ENCODE measurements around the gene AIFM3.

DNA sequence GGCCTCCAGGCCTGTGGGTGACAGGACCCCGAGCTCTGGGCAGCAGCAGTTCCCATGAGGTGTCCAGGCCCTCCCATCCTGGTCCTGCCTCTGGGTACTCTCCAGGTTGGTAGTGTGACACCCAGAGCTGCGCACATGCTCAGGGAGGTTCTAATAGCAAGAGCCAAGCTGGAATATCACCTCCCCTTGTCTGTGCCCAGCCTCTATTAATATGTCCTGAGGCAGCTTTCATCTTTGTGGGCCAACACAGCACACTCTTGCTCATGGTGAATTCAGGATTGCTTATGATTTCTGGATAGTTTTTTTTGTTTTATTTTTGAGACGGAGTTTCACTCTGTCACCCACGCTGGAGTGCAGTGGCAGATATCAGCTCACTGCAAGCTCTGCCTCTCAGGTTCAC, 51.3 kb downstream of the AIFM3 start:
- no peak for TF ChIP-seq EZH2phosphoT487 (IDR thresholded peaks at IDR 0.05; ENCODE audit: unreplicated experiment)
- no peak for TF ChIP-seq EZH2 (IDR thresholded peaks at IDR 0.05; ENCODE audit: low read depth, unreplicated experiment)
- TF ChIP-seq POLR2AphosphoS5 (IDR thresholded peaks at IDR 0.05; ENCODE audit: low read depth): no peak
- TF ChIP-seq, protein P1, sequence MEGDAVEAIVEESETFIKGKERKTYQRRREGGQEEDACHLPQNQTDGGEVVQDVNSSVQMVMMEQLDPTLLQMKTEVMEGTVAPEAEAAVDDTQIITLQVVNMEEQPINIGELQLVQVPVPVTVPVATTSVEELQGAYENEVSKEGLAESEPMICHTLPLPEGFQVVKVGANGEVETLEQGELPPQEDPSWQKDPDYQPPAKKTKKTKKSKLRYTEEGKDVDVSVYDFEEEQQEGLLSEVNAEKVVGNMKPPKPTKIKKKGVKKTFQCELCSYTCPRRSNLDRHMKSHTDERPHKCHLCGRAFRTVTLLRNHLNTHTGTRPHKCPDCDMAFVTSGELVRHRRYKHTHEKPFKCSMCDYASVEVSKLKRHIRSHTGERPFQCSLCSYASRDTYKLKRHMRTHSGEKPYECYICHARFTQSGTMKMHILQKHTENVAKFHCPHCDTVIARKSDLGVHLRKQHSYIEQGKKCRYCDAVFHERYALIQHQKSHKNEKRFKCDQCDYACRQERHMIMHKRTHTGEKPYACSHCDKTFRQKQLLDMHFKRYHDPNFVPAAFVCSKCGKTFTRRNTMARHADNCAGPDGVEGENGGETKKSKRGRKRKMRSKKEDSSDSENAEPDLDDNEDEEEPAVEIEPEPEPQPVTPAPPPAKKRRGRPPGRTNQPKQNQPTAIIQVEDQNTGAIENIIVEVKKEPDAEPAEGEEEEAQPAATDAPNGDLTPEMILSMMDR (conservative IDR thresholded peaks at IDR 0.05; ENCODE audit: low read depth in 2 of 2): no peak
- no peak for TF ChIP-seq ZNF114 (CRISPR knock-in tag; IDR thresholded peaks at IDR 0.05)
- TF ChIP-seq ZNF331 (CRISPR knock-in tag; IDR thresholded peaks at IDR 0.05; ENCODE audit: low read depth): no peak
- TF ChIP-seq, protein P2, sequence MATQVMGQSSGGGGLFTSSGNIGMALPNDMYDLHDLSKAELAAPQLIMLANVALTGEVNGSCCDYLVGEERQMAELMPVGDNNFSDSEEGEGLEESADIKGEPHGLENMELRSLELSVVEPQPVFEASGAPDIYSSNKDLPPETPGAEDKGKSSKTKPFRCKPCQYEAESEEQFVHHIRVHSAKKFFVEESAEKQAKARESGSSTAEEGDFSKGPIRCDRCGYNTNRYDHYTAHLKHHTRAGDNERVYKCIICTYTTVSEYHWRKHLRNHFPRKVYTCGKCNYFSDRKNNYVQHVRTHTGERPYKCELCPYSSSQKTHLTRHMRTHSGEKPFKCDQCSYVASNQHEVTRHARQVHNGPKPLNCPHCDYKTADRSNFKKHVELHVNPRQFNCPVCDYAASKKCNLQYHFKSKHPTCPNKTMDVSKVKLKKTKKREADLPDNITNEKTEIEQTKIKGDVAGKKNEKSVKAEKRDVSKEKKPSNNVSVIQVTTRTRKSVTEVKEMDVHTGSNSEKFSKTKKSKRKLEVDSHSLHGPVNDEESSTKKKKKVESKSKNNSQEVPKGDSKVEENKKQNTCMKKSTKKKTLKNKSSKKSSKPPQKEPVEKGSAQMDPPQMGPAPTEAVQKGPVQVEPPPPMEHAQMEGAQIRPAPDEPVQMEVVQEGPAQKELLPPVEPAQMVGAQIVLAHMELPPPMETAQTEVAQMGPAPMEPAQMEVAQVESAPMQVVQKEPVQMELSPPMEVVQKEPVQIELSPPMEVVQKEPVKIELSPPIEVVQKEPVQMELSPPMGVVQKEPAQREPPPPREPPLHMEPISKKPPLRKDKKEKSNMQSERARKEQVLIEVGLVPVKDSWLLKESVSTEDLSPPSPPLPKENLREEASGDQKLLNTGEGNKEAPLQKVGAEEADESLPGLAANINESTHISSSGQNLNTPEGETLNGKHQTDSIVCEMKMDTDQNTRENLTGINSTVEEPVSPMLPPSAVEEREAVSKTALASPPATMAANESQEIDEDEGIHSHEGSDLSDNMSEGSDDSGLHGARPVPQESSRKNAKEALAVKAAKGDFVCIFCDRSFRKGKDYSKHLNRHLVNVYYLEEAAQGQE (IDR thresholded peaks at IDR 0.05; ENCODE audit: unreplicated experiment): no peak
- TF ChIP-seq JUNB (IDR thresholded peaks at IDR 0.05; ENCODE audit: unreplicated experiment): no peak
- TF ChIP-seq CREB1 (CRISPR knock-in tag; IDR thresholded peaks at IDR 0.05; ENCODE audit: low read depth): no peak
- TF ChIP-seq NANOG (IDR thresholded peaks at IDR 0.05; ENCODE audit: borderline replicate concordance): no peak
- TF ChIP-seq STAT1 (IDR thresholded peaks at IDR 0.05; ENCODE audit: unreplicated experiment): no peak
- TF ChIP-seq, protein P3, sequence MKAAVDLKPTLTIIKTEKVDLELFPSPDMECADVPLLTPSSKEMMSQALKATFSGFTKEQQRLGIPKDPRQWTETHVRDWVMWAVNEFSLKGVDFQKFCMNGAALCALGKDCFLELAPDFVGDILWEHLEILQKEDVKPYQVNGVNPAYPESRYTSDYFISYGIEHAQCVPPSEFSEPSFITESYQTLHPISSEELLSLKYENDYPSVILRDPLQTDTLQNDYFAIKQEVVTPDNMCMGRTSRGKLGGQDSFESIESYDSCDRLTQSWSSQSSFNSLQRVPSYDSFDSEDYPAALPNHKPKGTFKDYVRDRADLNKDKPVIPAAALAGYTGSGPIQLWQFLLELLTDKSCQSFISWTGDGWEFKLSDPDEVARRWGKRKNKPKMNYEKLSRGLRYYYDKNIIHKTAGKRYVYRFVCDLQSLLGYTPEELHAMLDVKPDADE (IDR thresholded peaks at IDR 0.05): no peak
